K562 (cell line): ENCODE data around the gene STAT4. TPM values are rescaled to one million over a fixed set of nuclear protein-coding genes. Genes with fewer than 3 reads are reported as not detected.

Source experiments
- ATAC-seq: fragments of 200-7000 bp; cut with Tn5 transposase; 3 replicates; pipeline ENCODE4 v1.9.1; 2020; ENCODE audit warnings: moderate library complexity
- BruUV-seq: library from RNA; stranded (reverse); fragments of 400-500 nt; replicated peaks from 2 replicates; lab custom pipeline; 2021; lab: Mats Ljungman, UMichigan
- CTCF ChIA-PET: fragments of 300-600 bp; formaldehyde crosslinking; extraction: SDS; loops from one replicate; lab custom pipeline; 2021; ENCODE audit warnings: low intra/inter-chr PET ratio; lab: Yijun Ruan, JAX
- POLR2A ChIA-PET: fragments of 300-600, 350-650 bp; sonication (Branson Sonifier 250); formaldehyde crosslinking; extraction: SDS; loops from one replicate; lab custom pipeline; 2021; ENCODE audit warnings: antibody characterized with exemption, inconsistent platforms; lab: Yijun Ruan, JAX
- DNase-seq, 4 experiments: peaks; one replicate each; pipeline versions ENCODE4 v3.0.0 to v3.0.0-alpha.2; 2011 to 2018; ENCODE audit warnings: low spot score in 3 of 4, mixed read lengths in 3 of 4; ENCODE audit errors: extremely low read depth in 1 of 4
- FAIRE-seq: peaks from 2 replicates; lab custom pipeline; 2011; peaks lifted over from hg19 to GRCh38; lab: Jason Lieb, UNC
- H2AFZ ChIP-seq: 2 replicates; pipeline ENCODE4 v1.6.0; 2011; ENCODE audit warnings: low read depth, low read length, control low read depth, inconsistent platforms
- H3K27ac ChIP-seq: fragments of 200-600 bp; 3 replicates; pipeline ENCODE4 v1.8.0; 2011; ENCODE audit warnings: low read depth, mild to moderate bottlenecking, control low read depth, inconsistent platforms, low read length, moderate library complexity, mixed read lengths; ENCODE audit errors: extremely low read depth
- H3K27me3 ChIP-seq, 2 experiments: fragments of 300-600 bp in 1 of 2; 2 replicates in 1 of 2; 3 replicates in 1 of 2; pipeline versions ENCODE4 v1.6.0 to v1.8.0; 2011; ENCODE audit warnings: inconsistent platforms in 2 of 2, low read length in 2 of 2, mild to moderate bottlenecking in 1 of 2, mixed read lengths in 1 of 2, moderate library complexity in 1 of 2; ENCODE audit not compliant: control insufficient read depth in 2 of 2, insufficient read depth in 2 of 2
- H3K36me3 ChIP-seq: fragments of 300-600 bp; 3 replicates; pipeline ENCODE4 v1.8.0; 2011; ENCODE audit warnings: mild to moderate bottlenecking, low read length, inconsistent platforms; ENCODE audit not compliant: control insufficient read depth, insufficient read depth
- H3K4me1 ChIP-seq, 2 experiments: fragments of 200-600 bp in 1 of 2; replicated peaks in 1 of 2; 2 replicates in 1 of 2; 3 replicates in 1 of 2; pipeline versions ENCODE4 v1.5.1 to v1.8.0; 2011; ENCODE audit warnings: inconsistent platforms in 2 of 2, low read length in 2 of 2, mild to moderate bottlenecking in 1 of 2, mixed read lengths in 1 of 2, moderate library complexity in 1 of 2; ENCODE audit not compliant: control insufficient read depth in 2 of 2, insufficient read depth in 2 of 2
- H3K4me2 ChIP-seq: 2 replicates; pipeline ENCODE4 v1.6.1; 2011; ENCODE audit warnings: low read length, control low read depth, inconsistent platforms, mixed read lengths; ENCODE audit not compliant: insufficient read depth
- H3K4me3 ChIP-seq: fragments of 200-600 bp; sonication (generic), shearing (Covaris generic); 2 replicates; pipeline ENCODE4 v1.5.1; 2016; ENCODE audit warnings: control low read depth, inconsistent platforms
- H3K79me2 ChIP-seq: fragments of 200-600 bp; 3 replicates; pipeline ENCODE4 v1.8.0; 2011; ENCODE audit warnings: low read length, inconsistent platforms; ENCODE audit not compliant: control insufficient read depth, insufficient read depth
- H3K9ac ChIP-seq, 2 experiments: 2 replicates each; pipeline versions ENCODE4 v1.6.0 to v1.6.1; 2011; ENCODE audit warnings: low read depth in 2 of 2, low read length in 2 of 2, control low read depth in 1 of 2, inconsistent platforms in 1 of 2, mild to moderate bottlenecking in 1 of 2, mixed read lengths in 1 of 2; ENCODE audit not compliant: insufficient read depth in 1 of 2
- H3K9me1 ChIP-seq: one replicate; pipeline ENCODE4 v1.6.0; 2011; ENCODE audit warnings: inconsistent platforms, mild to moderate bottlenecking, low read length, moderate library complexity; ENCODE audit not compliant: control insufficient read depth, insufficient read depth
- H3K9me3 ChIP-seq: replicated peaks from 2 replicates; pipeline ENCODE4 v1.5.1; 2011; ENCODE audit warnings: low read depth, low read length, inconsistent platforms; ENCODE audit not compliant: control insufficient read depth, insufficient read depth
- H4K20me1 ChIP-seq: replicated peaks from 2 replicates; pipeline ENCODE4 v1.6.1; 2011; ENCODE audit warnings: low read length, inconsistent platforms, mixed read lengths; ENCODE audit not compliant: control insufficient read depth, insufficient read depth
- CAMTA2 ChIP-seq: fragments of 250-450 bp; sonication (Bioruptor Pico); conservative IDR thresholded peaks from 2 replicates; pipeline ENCODE4 v1.5.1; 2022
- CBX5 ChIP-seq: IDR thresholded peaks from 2 replicates; pipeline ENCODE4 v1.6.1; 2014; ENCODE audit warnings: low read depth, borderline replicate concordance
- FOXJ3 ChIP-seq: sonication (generic); formaldehyde crosslinking; IDR thresholded peaks from 2 replicates; pipeline ENCODE4 v1.4.0; 2020; ENCODE audit warnings: mild to moderate bottlenecking, missing genetic modification reagents
- KLF6 ChIP-seq: fragments of 250-450 bp; sonication (Bioruptor Pico); IDR thresholded peaks from 2 replicates; pipeline ENCODE4 v1.4.0; 2020; ENCODE audit warnings: mild to moderate bottlenecking, moderate library complexity, borderline replicate concordance
- NBN ChIP-seq: fragments of 450-650 bp; IDR thresholded peaks from 2 replicates; pipeline ENCODE4 v1.6.1; 2016; ENCODE audit warnings: low read depth, mild to moderate bottlenecking
- NFATC3 ChIP-seq: fragments of 450-650 bp; IDR thresholded peaks from 2 replicates; pipeline ENCODE4 v1.6.1; 2017; ENCODE audit warnings: mild to moderate bottlenecking
- POLR2A ChIP-seq: fragments of 450-650 bp; conservative IDR thresholded peaks from 2 replicates; pipeline ENCODE4 v1.6.1; 2016
- POLR2B ChIP-seq: fragments of 450-650 bp; IDR thresholded peaks from 2 replicates; pipeline ENCODE4 v1.6.1; 2018; ENCODE audit warnings: low read depth; ENCODE audit not compliant: partially characterized antibody
- REST ChIP-seq, 2 experiments: fragments of 450-650 bp; formaldehyde crosslinking in 1 of 2; IDR thresholded peaks; 2 replicates each; pipeline versions ENCODE4 v1.4.0 to v1.6.1; 2014 to 2020; ENCODE audit warnings: mild to moderate bottlenecking in 2 of 2, borderline replicate concordance in 1 of 2, low read depth in 1 of 2
- WHSC1 ChIP-seq: IDR thresholded peaks from one replicate; pipeline ENCODE4 v1.6.1; 2012; ENCODE audit warnings: low read length, control low read depth, inconsistent platforms
- WGBS: fragments of 100-300 bp; shearing (Covaris generic); methylation state at CpG from one replicate; pipeline ENCODE4 v1.1.6; 2016; ENCODE audit warnings: low coverage, mixed read lengths; ENCODE audit not compliant: insufficient coverage; ENCODE audit errors: missing lambda C conversion rate; 5-methylcytosine and 5-hydroxymethylcytosine counted together
- in situ Hi-C: fragments of 300-500 bp; cut with MboI; formaldehyde crosslinking; loops from 4 replicates; pipeline ENCODE4 v1.15.0; 2018; ENCODE audit warnings: inconsistent platforms, mixed read lengths
- intact Hi-C: fragments of 100-400 bp; cut with micrococcal nuclease; formaldehyde crosslinking; loops from 2 replicates; pipeline ENCODE4 v1.14.2; 2022
- polyA plus RNA-seq, 8 experiments: library from polyadenylated mRNA; depleted of rRNA in 4 of 8; stranded (reverse) in 5 of 8; unstranded in 3 of 8; fragments of >200 nt; fragmentation: Nextera tagmentation in 2 of 8; fragmentation: Illumina TruSeq in 1 of 8; extraction: Ambion mirVana in 2 of 8; extraction: Trizol in 1 of 8; gene quantifications; 2 replicates each; pipeline versions ENCODE4 v1.2.1 to v1.2.3, GENCODE V29; 2011 to 2014; ENCODE audit warnings: inconsistent platforms in 1 of 8, missing spikeins in 1 of 8
- total RNA-seq, 7 experiments: library from RNA; depleted of rRNA in 6 of 7; stranded (reverse); fragments of >200 nt in 6 of 7; fragmentation: Illumina TruSeq in 2 of 7; extraction: Trizol in 2 of 7; gene quantifications; 2 replicates each; pipeline versions ENCODE4 v1.2.1 to v1.2.3, GENCODE V29; 2011 to 2021; ENCODE audit warnings: low replicate concordance in 1 of 7

Gene STAT4
- total and polyA plus RNA-seq, 9 of the 15 experiments (the other 6 are each of a cell fraction or from before 2014, with no cell fraction given) = 0.01 to 0.06 (median 0.03) TPM; not detected in 6

GRCh38 chr2:191048073-191048472, 102.7 kb downstream of the STAT4 start:
- ATAC-seq (no peak), DNase-seq (no peak)
- Histone ChIP-seq H3K36me3 (no peaks in the 10 kb centered on the region), H3K79me2 (no peaks in the 10 kb centered on the region)
- POLR2A ChIA-PET = no interaction called here
- TF ChIP-seq FOXJ3 (CRISPR knock-in tag) = no peak
- TF ChIP-seq CBX5 = no peak
- no peak for TF ChIP-seq POLR2B
- TF ChIP-seq, all 486 proteins: peak for 0
- 12% methylated on average over 3 of the region's 3 CpGs for WGBS
- no peak overlapping the region for H3K27ac ChIP-seq
- H3K9me1 ChIP-seq = no peaks in the 10 kb centered on the region
- no peak for FAIRE-seq
- intact Hi-C loops = no loop called here
- BruUV-seq = no TSS peak
- H3K9me3 ChIP-seq = no peaks in the 10 kb centered on the region
- CTCF ChIA-PET = no interaction called here
- in situ Hi-C loops = no loop called here
- H3K27me3 ChIP-seq = no peaks in the 10 kb centered on the region; a peak in 2 of 5 replicates
- H3K4me2 ChIP-seq = no peak overlapping the region
- no peak overlapping the region for H3K9ac ChIP-seq
- H2AFZ ChIP-seq = no peak overlapping the region
- no peak overlapping the region for H3K4me3 ChIP-seq
- H4K20me1 ChIP-seq = no peaks in the 10 kb centered on the region
- no peaks in the 10 kb centered on the region for H3K4me1 ChIP-seq

- H3K9me1 ChIP-seq = no peaks in the 10 kb centered on the region
- intact Hi-C loops = no loop called here
- no peak overlapping the region for H2AFZ ChIP-seq
- H3K4me3 ChIP-seq = no peak overlapping the region
- H3K27me3 ChIP-seq = no peaks in the 10 kb centered on the region; a peak in 1 of 5 replicates
- ChIA-PET POLR2A (no interaction called here), CTCF (no interaction called here)
- no peak for ATAC-seq
- H3K79me2 ChIP-seq = no peaks in the 10 kb centered on the region
- no TSS peak for BruUV-seq
- no peak for DNase-seq
- no peak for FAIRE-seq
- in situ Hi-C loops = no loop called here
- no peaks in the 10 kb centered on the region for H3K36me3 ChIP-seq
- H3K4me2 ChIP-seq = no peak overlapping the region
- no peaks in the 10 kb centered on the region for H4K20me1 ChIP-seq
- WGBS = 0% methylated on average over 1 of the region's 1 CpG
- no peaks in the 10 kb centered on the region; a peak in 1 of 5 replicates for H3K4me1 ChIP-seq
- H3K9ac ChIP-seq = no peak overlapping the region
- H3K9me3 ChIP-seq = no peaks in the 10 kb centered on the region
- no peak overlapping the region for H3K27ac ChIP-seq
- TF ChIP-seq REST (IDR thresholded peaks at IDR 0.05; ENCODE audit: borderline replicate concordance) = no peak
- TF ChIP-seq REST (CRISPR knock-in tag; IDR thresholded peaks at IDR 0.05; ENCODE audit: low read depth) = no peak
- no peak for TF ChIP-seq NBN
- TF ChIP-seq KLF6 (CRISPR knock-in tag) = no peak
- TF ChIP-seq NFATC3 = no peak
- TF ChIP-seq CAMTA2 = no peak
- no peak for TF ChIP-seq WHSC1
- no peak for TF ChIP-seq POLR2A
Observed at GRCh38 chr2:191045141-191045540, 105.7 kb downstream of the STAT4 start.
